Mucosa of descending colon (tissue), 3 donors: Measurements from ENCODE around the gene RAB29. TPM values are rescaled to one million over a fixed set of nuclear protein-coding genes. Genes with fewer than 3 reads are reported as not detected.

Experiments used
- ATAC-seq: fragments of 200-7000 bp; cut with Tn5 transposase; one replicate; pipeline ENCODE4 v1.9.1; 2020; ENCODE audit warnings: mild to moderate bottlenecking, moderate library complexity
- DNase-seq, 3 donors: peaks; one replicate each; pipeline ENCODE4 v3.0.0-alpha.2; 2020
- H3K36me3 ChIP-seq: fragments of 200-600 bp; one replicate; pipeline ENCODE4 v1.8.0; 2021; ENCODE audit warnings: low read depth, mild to moderate bottlenecking
- H3K4me1 ChIP-seq: fragments of 200-600 bp; one replicate; pipeline ENCODE4 v1.8.0; 2021; ENCODE audit warnings: low read depth, mild to moderate bottlenecking
- H3K4me3 ChIP-seq: fragments of 200-600 bp; one replicate; pipeline ENCODE4 v1.8.0; 2021; ENCODE audit warnings: mild to moderate bottlenecking
- H3K9me3 ChIP-seq: fragments of 200-600 bp; one replicate; pipeline ENCODE4 v1.8.0; 2021; ENCODE audit warnings: mild to moderate bottlenecking
- intact Hi-C, 2 donors: fragments of 100-400 bp; cut with DNase I in 1 of 2; cut with micrococcal nuclease in 1 of 2; formaldehyde crosslinking; loops; one replicate each; pipeline versions ENCODE4 v1.11.0 to v1.11.1; 2022; cut with DNase I, micrococcal nuclease
- total RNA-seq, 3 donors: library from RNA; stranded (reverse); fragmentation: NEBNext Ultra II Directional in 2 of 3; extraction: Animal tissue kit (Norgen Biotek cat#: 25700) in 2 of 3; gene quantifications; one replicate each; pipeline versions ENCODE4 v1.2.1 to v1.2.4, GENCODE V29; 2021 to 2023
- TF ChIP-seq, protein P1 (sequence below): fragments of 200-600 bp; IDR thresholded peaks from one replicate; pipeline ENCODE4 v1.8.0; 2022; ENCODE audit warnings: antibody characterized with exemption, mild to moderate bottlenecking
- donor health status: DM: no; HTN: no; CAD: no; lungs with moderate emphysema.
- donor health status: DM: no; HTN: no; CAD: no.
- donor health status: DM: no; HTN: yes; CAD: no.

RAB29 gene
- total RNA-seq, 3 donors from 2014 or later = 4.7 to 27.5 (median 7.8) TPM

DNA sequence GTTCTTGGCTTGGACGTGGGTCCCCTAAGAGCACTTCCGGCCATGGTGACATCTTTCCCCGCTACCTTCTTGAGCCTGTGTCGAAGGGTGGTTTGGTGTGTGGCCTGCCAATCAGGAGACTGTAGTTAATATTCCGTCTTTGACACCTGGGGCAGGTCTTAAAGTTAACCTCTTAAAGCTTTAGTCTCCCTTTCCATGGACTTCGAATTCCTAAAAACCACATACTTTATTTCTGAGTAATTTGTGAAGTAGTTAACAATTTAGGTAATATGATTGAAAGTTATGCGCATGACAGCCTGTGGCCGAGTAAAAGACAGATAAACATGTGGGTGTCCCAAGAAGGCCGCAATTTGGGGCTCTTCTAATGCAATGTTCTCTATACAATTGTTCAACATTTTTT is 10.2 kb upstream of the RAB29 start:
- TF ChIP-seq, protein P1, sequence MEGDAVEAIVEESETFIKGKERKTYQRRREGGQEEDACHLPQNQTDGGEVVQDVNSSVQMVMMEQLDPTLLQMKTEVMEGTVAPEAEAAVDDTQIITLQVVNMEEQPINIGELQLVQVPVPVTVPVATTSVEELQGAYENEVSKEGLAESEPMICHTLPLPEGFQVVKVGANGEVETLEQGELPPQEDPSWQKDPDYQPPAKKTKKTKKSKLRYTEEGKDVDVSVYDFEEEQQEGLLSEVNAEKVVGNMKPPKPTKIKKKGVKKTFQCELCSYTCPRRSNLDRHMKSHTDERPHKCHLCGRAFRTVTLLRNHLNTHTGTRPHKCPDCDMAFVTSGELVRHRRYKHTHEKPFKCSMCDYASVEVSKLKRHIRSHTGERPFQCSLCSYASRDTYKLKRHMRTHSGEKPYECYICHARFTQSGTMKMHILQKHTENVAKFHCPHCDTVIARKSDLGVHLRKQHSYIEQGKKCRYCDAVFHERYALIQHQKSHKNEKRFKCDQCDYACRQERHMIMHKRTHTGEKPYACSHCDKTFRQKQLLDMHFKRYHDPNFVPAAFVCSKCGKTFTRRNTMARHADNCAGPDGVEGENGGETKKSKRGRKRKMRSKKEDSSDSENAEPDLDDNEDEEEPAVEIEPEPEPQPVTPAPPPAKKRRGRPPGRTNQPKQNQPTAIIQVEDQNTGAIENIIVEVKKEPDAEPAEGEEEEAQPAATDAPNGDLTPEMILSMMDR = no peak
- no peak for ATAC-seq
- intact Hi-C loops = no loop called here
- Histone ChIP-seq H3K4me1 (no peaks in the 10 kb centered on the region), H3K4me3 (no peak overlapping the region), H3K36me3 (no peaks in the 10 kb centered on the region), H3K9me3 (no peaks in the 10 kb centered on the region)
- DNase-seq = no peak

DNA sequence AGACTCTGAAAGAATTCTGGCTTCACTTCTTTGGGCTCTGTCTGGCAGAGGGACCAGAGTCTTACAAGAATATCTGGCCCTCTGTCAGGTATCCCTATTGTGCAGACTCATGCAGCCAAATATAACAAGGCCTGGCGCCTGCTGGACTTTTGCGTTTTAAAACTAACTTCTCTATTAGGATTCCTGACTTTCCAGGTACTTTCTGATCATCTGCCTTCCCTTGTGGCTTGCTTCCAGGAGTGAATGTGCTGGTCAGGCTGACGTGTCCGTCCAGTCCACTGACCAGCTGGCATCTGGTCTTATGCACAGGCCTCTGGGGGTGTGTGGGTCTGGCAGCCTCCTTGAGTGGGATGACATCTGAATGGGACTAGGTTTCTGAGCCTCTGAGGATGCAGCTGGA is 8.6 kb upstream of the RAB29 start:
- Histone ChIP-seq H3K4me3 (no peak overlapping the region), H3K4me1 (no peaks in the 10 kb centered on the region), H3K36me3 (no peaks in the 10 kb centered on the region), H3K9me3 (no peaks in the 10 kb centered on the region)
- ATAC-seq = no peak
- no peak for DNase-seq
- intact Hi-C loops = no loop called here
- TF ChIP-seq, protein P1 = no peak

DNA sequence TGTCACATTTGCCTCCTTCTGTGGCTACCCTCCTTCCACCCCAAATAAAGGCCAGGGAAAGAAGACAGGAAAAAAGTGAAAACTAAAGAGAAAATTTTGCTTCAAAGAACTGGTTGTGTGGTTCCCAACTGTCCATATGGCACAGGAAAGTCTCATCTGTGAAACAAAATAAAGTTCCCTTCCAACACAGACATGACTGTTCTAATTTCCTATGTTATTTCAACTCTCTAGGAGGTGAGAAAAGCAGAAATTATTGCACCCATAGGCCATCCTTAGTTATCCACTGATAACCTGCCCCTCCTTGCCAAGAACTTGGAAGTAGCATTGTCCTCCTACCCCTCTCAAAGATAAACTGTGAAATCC is 8.1 kb upstream of the RAB29 start:
- H3K36me3 ChIP-seq = no peaks in the 10 kb centered on the region
- DNase-seq (no peak), ATAC-seq (no peak)
- intact Hi-C loops = no loop called here
- TF ChIP-seq, protein P1 = no peak
- no peaks in the 10 kb centered on the region for H3K9me3 ChIP-seq
- H3K4me1 ChIP-seq = no peaks in the 10 kb centered on the region
- H3K4me3 ChIP-seq = no peak overlapping the region

DNA sequence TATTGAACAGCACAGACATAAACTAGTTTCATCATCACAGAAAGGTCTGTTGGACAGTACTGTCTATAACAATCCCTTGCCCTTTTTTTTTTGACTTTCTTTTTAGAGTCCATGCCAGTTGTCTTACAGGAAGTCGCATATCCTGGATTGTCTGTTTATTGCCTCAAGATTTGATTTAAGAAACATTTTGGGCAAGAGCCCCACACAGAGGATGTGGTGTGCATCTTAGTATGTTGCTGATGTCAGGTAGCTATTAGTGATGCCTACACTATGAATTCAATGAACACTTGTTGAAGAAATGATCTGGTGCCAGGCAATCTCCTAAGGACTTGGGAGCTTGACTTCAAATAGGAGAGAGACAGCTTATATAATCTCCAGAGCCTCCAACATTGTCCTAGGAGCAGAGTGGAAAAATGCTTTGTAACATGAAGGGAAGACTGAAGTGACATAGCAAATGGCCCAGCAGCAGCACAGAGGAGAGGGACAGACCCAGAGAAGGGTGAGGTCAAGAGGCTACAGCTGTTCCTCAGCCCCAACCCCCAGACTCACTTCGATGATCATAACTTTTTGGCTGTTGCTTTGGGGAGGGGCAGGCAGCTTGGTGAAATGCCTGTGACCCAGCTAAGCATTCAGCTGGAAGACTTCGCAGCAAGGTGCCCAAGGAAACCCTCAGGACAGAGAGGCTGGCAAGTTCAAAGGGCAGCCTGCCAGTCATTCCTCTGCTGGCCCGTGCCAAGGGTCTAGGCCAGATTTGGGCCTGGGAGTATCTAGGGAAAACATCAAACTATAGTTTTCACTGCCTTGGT is 7.5 kb upstream of the RAB29 start:
- DNase-seq = no peak
- no peak overlapping the region for H3K4me3 ChIP-seq
- intact Hi-C loops = no loop called here
- no peaks in the 10 kb centered on the region for H3K36me3 ChIP-seq
- TF ChIP-seq, protein P1 = no peak
- no peak for ATAC-seq
- no peaks in the 10 kb centered on the region for H3K4me1 ChIP-seq
- H3K9me3 ChIP-seq = no peaks in the 10 kb centered on the region

DNA sequence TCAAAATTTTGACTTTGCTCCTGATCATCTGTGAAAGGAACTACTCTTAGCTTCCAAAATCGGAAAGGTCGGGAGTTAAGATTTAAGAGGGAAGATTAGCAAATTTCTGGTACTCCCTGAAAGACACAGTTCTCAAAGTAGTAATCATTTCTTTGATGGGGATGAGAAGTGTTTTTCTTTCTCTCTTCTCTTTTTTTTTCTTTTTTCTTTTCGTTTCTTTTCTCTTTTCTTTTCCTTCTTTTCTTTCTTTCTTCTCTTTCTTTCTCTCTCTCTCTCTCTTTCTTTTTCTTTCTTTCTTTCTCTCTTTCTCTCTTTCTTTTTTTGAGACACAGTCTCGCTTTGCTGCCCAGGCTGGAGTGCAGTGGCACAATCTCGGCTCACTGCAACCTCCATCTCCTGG is 5.1 kb upstream of the RAB29 start:
- Histone ChIP-seq H3K36me3 (no peaks in the 10 kb centered on the region), H3K9me3 (no peaks in the 10 kb centered on the region), H3K4me3 (no peak overlapping the region), H3K4me1 (no peaks in the 10 kb centered on the region)
- intact Hi-C loops = no loop called here
- DNase-seq (no peak), ATAC-seq (no peak)
- TF ChIP-seq, protein P1 = no peak

DNA sequence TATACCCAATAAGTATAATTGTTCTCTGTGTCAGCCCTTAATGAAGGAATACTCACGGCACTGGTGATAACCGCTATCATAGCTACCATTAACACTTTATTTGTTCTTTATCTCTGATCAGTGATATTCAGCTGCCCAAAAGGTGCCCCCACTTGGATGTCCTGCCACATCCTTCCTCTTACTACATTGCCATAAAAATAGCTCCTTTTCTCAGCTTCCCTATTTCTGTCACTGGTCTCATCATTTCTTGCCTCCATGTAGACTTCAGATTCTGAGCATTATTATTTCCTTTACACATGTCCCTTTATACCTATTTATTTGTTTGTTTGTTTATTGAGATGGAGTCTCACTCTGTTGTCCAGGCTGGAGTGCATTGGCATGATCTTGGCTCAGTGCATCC is 2.7 kb upstream of the RAB29 start:
- no peaks in the 10 kb centered on the region for H3K4me1 ChIP-seq
- TF ChIP-seq, protein P1 = no peak
- no peak for ATAC-seq

More for the DNA sequence above, 2.7 kb upstream of the RAB29 start:
- intact Hi-C loops = no loop called here
- no peak for DNase-seq
- Histone ChIP-seq H3K36me3 (no peaks in the 10 kb centered on the region), H3K4me3 (no peak overlapping the region), H3K9me3 (no peaks in the 10 kb centered on the region)
